Measurements from ENCODE around the gene UBE2Z. TPM values are rescaled to one million over a fixed set of nuclear protein-coding genes. Genes with fewer than 3 reads are reported as not detected.
A peak's percentile ranks its signal among the peaks of the same experiment; 100 is the strongest.

The UBE2Z gene
- total and polyA plus RNA-seq, 2 of the 13 experiments (the other 11 are each of a cell fraction or from before 2014, with no cell fraction given): 63.2 to 122 TPM

DNA sequence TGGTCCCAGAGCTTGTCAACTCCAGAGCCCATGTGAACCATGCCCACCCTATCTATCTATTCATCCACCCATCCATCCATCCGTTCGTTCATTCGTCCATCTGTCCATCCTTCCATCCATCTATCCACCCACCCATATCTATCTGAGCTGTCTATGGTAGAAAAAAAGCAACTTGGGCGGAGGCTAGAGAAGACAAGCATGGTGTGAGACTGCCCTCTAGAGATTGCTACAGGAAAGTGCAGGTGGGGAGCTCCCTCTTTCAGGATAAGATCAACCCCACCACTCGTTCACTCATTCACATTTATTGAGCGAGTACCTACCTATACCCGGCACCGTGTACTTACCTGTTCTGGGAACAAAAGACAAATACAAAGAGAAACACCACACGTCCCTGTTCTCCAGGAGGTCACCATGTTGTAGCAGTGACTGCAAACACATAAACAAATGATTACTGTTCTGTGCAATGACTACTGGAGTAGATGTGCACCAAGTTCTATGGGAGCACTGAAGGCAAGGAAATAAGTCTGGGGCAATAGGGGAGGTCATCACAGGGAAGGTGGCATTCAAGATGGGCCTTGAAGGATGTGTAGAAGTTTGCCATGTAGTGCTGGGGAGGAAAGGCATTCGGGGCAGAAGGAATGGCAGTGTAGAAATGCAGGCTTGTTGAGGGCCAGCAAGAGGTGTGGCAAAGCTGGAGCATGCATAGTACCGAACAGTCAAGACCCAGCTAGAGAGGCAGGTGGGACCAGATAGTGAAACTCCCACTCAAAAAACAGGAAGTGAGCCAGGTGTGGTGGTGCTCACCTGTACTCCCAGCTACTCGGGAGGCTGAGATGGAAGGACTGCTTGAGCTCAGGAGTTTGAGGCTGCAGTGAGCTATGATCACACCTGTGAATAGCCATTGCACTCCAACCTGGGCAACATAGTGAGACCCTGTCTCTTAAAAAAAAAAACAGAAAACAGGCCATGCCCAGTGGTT, 29.0 kb upstream of the UBE2Z start (continued):
- TF ChIP-seq ZGPAT (CRISPR knock-in tag; IDR thresholded peaks at IDR 0.05) (no peak), TP53 (CRISPR knock-in tag; conservative IDR thresholded peaks at IDR 0.05) (no peak), ZNF430 (CRISPR knock-in tag; IDR thresholded peaks at IDR 0.05) (no peak), ZNF101 (CRISPR knock-in tag; IDR thresholded peaks at IDR 0.05; ENCODE audit: borderline replicate concordance, low read depth) (no peak), HOXD1 (CRISPR knock-in tag; IDR thresholded peaks at IDR 0.05) (no peak), ZSCAN21 (CRISPR knock-in tag; IDR thresholded peaks at IDR 0.05; ENCODE audit: borderline replicate concordance) (no peak), TCF7L2 (IDR thresholded peaks at IDR 0.05; ENCODE audit: low read depth, low read length) (no peak), MAZ (IDR thresholded peaks at IDR 0.05; ENCODE audit: borderline replicate concordance, low read depth, low read length) (peak; percentile 23; the same call in 1 of the 2 replicates), MAZ (CRISPR knock-in tag; IDR thresholded peaks at IDR 0.05; ENCODE audit: low read depth) (no peak), RERE (CRISPR knock-in tag; IDR thresholded peaks at IDR 0.05; ENCODE audit: low read depth) (no peak), IKZF1 (IDR thresholded peaks at IDR 0.05) (no peak), ONECUT2 (CRISPR knock-in tag; IDR thresholded peaks at IDR 0.05) (no peak), RBFOX2 (IDR thresholded peaks at IDR 0.05; ENCODE audit: low read depth, low read length) (no peak), ZNF558 (CRISPR knock-in tag; IDR thresholded peaks at IDR 0.05; ENCODE audit: borderline replicate concordance) (no peak), SOX5 (CRISPR knock-in tag; IDR thresholded peaks at IDR 0.05; ENCODE audit: borderline replicate concordance) (no peak), MTF2 (CRISPR knock-in tag; IDR thresholded peaks at IDR 0.05; ENCODE audit: borderline replicate concordance) (no peak), ZNF792 (CRISPR knock-in tag; IDR thresholded peaks at IDR 0.05) (0 out of 2 replicates have a peak, but pooled peaks have one; percentile 22)
- TF ChIP-seq, protein P1, sequence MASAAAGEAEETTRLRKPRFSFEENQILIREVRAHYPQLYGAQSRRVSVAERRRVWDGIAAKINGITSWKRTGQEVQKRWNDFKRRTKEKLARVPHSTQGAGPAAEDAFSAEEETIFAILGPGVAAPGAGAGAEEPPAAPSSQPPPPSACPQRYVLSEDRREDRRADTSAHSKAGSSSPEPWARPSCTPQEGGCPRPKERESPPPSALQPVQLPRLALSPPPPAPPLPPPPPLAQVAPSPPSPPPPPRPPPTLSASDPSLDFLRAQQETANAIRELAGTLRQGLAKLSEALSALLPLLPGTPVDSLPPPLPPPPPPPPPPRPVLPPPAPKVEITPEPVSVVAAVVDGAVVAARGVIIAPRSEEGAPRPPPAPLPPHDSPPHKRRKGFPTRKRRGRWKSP (CRISPR knock-in tag; IDR thresholded peaks at IDR 0.05): no peak
- TF ChIP-seq, protein P2, sequence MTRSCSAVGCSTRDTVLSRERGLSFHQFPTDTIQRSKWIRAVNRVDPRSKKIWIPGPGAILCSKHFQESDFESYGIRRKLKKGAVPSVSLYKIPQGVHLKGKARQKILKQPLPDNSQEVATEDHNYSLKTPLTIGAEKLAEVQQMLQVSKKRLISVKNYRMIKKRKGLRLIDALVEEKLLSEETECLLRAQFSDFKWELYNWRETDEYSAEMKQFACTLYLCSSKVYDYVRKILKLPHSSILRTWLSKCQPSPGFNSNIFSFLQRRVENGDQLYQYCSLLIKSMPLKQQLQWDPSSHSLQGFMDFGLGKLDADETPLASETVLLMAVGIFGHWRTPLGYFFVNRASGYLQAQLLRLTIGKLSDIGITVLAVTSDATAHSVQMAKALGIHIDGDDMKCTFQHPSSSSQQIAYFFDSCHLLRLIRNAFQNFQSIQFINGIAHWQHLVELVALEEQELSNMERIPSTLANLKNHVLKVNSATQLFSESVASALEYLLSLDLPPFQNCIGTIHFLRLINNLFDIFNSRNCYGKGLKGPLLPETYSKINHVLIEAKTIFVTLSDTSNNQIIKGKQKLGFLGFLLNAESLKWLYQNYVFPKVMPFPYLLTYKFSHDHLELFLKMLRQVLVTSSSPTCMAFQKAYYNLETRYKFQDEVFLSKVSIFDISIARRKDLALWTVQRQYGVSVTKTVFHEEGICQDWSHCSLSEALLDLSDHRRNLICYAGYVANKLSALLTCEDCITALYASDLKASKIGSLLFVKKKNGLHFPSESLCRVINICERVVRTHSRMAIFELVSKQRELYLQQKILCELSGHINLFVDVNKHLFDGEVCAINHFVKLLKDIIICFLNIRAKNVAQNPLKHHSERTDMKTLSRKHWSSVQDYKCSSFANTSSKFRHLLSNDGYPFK (CRISPR knock-in tag; IDR thresholded peaks at IDR 0.05; ENCODE audit: borderline replicate concordance): no peak

All from HepG2 (cell line).